ENCODE data around the gene FGD4.

DNA sequence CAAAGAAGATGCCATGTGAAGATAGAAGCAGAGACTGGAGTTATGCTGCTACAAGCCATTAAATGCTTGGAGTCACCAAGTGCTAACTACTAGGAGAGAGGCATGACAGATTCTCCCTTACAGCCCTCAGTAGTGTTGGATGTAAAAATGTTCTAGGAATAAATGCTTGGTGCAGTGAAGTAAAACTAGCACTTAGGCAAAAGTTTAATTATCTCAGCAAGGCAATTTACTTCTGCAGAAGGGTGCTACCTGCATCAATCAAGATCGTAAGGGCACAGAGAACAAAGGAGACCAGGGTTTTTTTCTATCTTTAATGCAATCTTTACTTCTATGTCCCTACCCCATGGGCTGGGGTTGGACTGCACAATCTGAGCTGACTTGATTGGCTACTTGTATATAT, 270.2 kb downstream of the FGD4 start:
- TF ChIP-seq TEAD4 (IDR thresholded peaks at IDR 0.05) = no peak
- TF ChIP-seq TAF1 (IDR thresholded peaks at IDR 0.05; ENCODE audit: low read depth) = no peak
- TF ChIP-seq TCF12 (IDR thresholded peaks at IDR 0.05; ENCODE audit: low read depth) = no peak
- TF ChIP-seq, protein P1, sequence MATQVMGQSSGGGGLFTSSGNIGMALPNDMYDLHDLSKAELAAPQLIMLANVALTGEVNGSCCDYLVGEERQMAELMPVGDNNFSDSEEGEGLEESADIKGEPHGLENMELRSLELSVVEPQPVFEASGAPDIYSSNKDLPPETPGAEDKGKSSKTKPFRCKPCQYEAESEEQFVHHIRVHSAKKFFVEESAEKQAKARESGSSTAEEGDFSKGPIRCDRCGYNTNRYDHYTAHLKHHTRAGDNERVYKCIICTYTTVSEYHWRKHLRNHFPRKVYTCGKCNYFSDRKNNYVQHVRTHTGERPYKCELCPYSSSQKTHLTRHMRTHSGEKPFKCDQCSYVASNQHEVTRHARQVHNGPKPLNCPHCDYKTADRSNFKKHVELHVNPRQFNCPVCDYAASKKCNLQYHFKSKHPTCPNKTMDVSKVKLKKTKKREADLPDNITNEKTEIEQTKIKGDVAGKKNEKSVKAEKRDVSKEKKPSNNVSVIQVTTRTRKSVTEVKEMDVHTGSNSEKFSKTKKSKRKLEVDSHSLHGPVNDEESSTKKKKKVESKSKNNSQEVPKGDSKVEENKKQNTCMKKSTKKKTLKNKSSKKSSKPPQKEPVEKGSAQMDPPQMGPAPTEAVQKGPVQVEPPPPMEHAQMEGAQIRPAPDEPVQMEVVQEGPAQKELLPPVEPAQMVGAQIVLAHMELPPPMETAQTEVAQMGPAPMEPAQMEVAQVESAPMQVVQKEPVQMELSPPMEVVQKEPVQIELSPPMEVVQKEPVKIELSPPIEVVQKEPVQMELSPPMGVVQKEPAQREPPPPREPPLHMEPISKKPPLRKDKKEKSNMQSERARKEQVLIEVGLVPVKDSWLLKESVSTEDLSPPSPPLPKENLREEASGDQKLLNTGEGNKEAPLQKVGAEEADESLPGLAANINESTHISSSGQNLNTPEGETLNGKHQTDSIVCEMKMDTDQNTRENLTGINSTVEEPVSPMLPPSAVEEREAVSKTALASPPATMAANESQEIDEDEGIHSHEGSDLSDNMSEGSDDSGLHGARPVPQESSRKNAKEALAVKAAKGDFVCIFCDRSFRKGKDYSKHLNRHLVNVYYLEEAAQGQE (IDR thresholded peaks at IDR 0.05; ENCODE audit: low read depth) = no peak
- no peak for TF ChIP-seq EP300 (IDR thresholded peaks at IDR 0.05; ENCODE audit: borderline replicate concordance)
- no peak for TF ChIP-seq EGR1 (IDR thresholded peaks at IDR 0.05)
- no peak for TF ChIP-seq YY1 (IDR thresholded peaks at IDR 0.05; ENCODE audit: low read depth)
- no peak for TF ChIP-seq RAD21 (IDR thresholded peaks at IDR 0.05; ENCODE audit: low read depth)
- TF ChIP-seq, protein P2, sequence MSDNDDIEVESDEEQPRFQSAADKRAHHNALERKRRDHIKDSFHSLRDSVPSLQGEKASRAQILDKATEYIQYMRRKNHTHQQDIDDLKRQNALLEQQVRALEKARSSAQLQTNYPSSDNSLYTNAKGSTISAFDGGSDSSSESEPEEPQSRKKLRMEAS (IDR thresholded peaks at IDR 0.05) = no peak
- no peak for TF ChIP-seq CREB1 (IDR thresholded peaks at IDR 0.05; ENCODE audit: low read depth)
- TF ChIP-seq ZBTB7A (IDR thresholded peaks at IDR 0.05; ENCODE audit: low read depth) = no peak
